Measurements from ENCODE around the gene OR4E2.
A peak's percentile ranks its signal among the peaks of the same experiment; 100 is the strongest.
"Not testable (repeated sequence)": the region's sequence is repeated elsewhere in the genome, so short reads cannot be mapped to it uniquely, and the experiment has no call there.

The OR4E2 gene

GRCh38 chr14:21653331-21653885, at the start of gene OR4E2:
OR4E2 (plus strand) TSS chr14:21653835; CDS start chr14:21665083, 11,248 bp downstream.
- no peak for DNase-seq (ENCODE audit: low read depth)
- H3K4me3 ChIP-seq (ENCODE audit: low read depth, low read length): no peak within 1 kb of the TSS
- no peak for TF ChIP-seq CTCF (IDR thresholded peaks at IDR 0.05; ENCODE audit: insufficient read depth, low read depth, low read length, missing control alignments)

- DNase-seq (ENCODE audit: low read depth): peak; percentile 6
- no peak overlapping the region for H3K4me3 ChIP-seq (ENCODE audit: low read depth, low read length)
- no peak for TF ChIP-seq CTCF (IDR thresholded peaks at IDR 0.05; ENCODE audit: insufficient read depth, low read depth, low read length, missing control alignments)
Observed at GRCh38 chr14:21612324-21612723, 41.3 kb upstream of the OR4E2 start.

- no peak overlapping the region for H3K4me3 ChIP-seq (ENCODE audit: low read depth, low read length)
- TF ChIP-seq CTCF (IDR thresholded peaks at IDR 0.05; ENCODE audit: insufficient read depth, low read depth, low read length, missing control alignments): no peak
- no peak for DNase-seq (ENCODE audit: low read depth)
Observed at GRCh38 chr14:21614240-21614639, 39.4 kb upstream of the OR4E2 start.

- no peak for DNase-seq (ENCODE audit: low read depth)
- no peak for TF ChIP-seq CTCF (IDR thresholded peaks at IDR 0.05; ENCODE audit: insufficient read depth, low read depth, low read length, missing control alignments)
Observed at GRCh38 chr14:21617614-21618013, 36.0 kb upstream of the OR4E2 start.

GRCh38 chr14:21626491-21627230, 27.0 kb upstream of the OR4E2 start:
- no peak overlapping the region for H3K4me3 ChIP-seq (ENCODE audit: low read depth, low read length)
- TF ChIP-seq CTCF (IDR thresholded peaks at IDR 0.05; ENCODE audit: insufficient read depth, low read depth, low read length, missing control alignments): no peak
- DNase-seq (ENCODE audit: low read depth): no peak

More at GRCh38 chr14:21617614-21618013, 36.0 kb upstream of the OR4E2 start:
- H3K4me3 ChIP-seq (ENCODE audit: low read depth, low read length): no peak overlapping the region

- DNase-seq (ENCODE audit: low read depth); H3K4me3 ChIP-seq (ENCODE audit: low read depth, low read length): not testable (repeated sequence)
Observed at GRCh38 chr14:21630503-21630902, 23.1 kb upstream of the OR4E2 start.

GRCh38 chr14:21631084-21631483, 22.6 kb upstream of the OR4E2 start:
- no peak for TF ChIP-seq CTCF (IDR thresholded peaks at IDR 0.05; ENCODE audit: insufficient read depth, low read depth, low read length, missing control alignments)
- no peak for DNase-seq (ENCODE audit: low read depth)
- no peak overlapping the region for H3K4me3 ChIP-seq (ENCODE audit: low read depth, low read length)

Measured in GM12865 (cell line).